GM23248 (cell line): Measurements from ENCODE around the gene ABCE1.

Experiments
- EZH2 ChIP-seq: fragments of 200-600 bp; sonication (generic); IDR thresholded peaks from 2 replicates; pipeline ENCODE4 v1.6.1; 2018; ENCODE audit warnings: antibody characterized with exemption, mild to moderate bottlenecking; ENCODE audit not compliant: insufficient read depth, poor library complexity, severe bottlenecking
- EZH2phosphoT487 ChIP-seq: fragments of 200-600 bp; sonication (generic); IDR thresholded peaks from 2 replicates; pipeline ENCODE4 v1.6.1; 2018; ENCODE audit warnings: antibody characterized with exemption, moderate library complexity, mild to moderate bottlenecking, low read depth; ENCODE audit not compliant: insufficient read depth

DNA sequence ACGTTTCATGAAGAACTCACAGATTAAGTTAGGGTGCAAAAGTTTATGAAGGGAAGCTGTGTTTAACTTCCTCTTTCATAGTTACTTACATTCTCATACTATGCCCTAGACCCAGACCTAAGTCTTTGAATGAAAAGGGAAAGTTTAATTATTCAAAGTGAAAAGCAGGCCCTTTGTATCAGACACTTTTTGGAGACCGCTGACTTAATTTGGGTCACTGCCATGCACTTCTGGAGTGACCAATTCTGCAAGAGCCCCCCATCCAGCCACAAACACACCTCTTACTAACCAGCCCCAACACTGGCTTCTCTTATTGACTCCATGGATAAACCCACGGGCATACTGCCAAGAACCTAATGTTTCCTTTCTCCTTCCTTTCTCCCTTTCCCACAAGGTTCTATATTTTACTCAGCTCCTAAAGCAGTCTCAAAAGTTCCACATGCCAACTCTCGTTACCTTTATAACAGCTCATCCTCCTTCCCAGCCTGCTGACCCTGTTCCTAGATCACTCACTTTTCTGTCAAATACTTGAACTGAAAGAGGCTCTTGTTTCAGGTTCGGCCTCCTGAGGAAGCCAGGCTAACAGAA is 34.5 kb downstream of the ABCE1 start:
- no peak for TF ChIP-seq EZH2
- TF ChIP-seq EZH2phosphoT487, result no peak
